ENCODE measurements around the gene TBL3. TPM values are rescaled to one million over a fixed set of nuclear protein-coding genes. Genes with fewer than 3 reads are reported as not detected.

Gene TBL3
- total RNA-seq, 1 experiment from 2014 or later = 34.7 TPM

DNA sequence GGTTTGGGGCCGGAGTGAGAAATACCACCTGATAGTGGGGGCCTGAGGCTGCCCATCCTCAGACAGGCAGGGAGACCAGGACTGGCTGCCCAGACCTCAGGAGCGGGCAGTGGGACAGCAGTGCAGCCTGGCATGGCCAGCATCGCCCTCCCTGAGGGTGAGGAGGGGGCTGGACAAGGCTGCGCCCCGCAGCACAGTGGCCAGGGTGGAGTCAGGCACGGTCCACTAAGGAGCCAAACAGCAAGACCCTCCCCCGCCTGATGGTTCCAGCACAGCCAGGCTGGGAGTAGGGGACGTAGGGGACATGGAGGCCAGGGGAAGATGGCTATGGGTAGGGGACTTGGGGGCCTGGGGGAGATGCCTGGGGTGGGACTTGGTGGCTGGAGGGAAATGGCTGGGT lies 34.5 kb downstream of the TBL3 start:
- DNase-seq = no peak
- no peaks in the 10 kb centered on the region for H3K9me3 Mint-ChIP-seq (ENCODE audit: unreplicated experiment)
- no peaks in the 10 kb centered on the region for H3K9me3 ChIP-seq
- no peaks in the 10 kb centered on the region for H3K27me3 ChIP-seq (replicated peaks; ENCODE audit: control insufficient read depth, insufficient read depth, low read length)
- peak overlapping the region; percentile 51 for H3K27ac Mint-ChIP-seq (ENCODE audit: unreplicated experiment)
- H3K4me3 Mint-ChIP-seq (ENCODE audit: unreplicated experiment) = peak overlapping the region; percentile 45
- TF ChIP-seq, protein P1, sequence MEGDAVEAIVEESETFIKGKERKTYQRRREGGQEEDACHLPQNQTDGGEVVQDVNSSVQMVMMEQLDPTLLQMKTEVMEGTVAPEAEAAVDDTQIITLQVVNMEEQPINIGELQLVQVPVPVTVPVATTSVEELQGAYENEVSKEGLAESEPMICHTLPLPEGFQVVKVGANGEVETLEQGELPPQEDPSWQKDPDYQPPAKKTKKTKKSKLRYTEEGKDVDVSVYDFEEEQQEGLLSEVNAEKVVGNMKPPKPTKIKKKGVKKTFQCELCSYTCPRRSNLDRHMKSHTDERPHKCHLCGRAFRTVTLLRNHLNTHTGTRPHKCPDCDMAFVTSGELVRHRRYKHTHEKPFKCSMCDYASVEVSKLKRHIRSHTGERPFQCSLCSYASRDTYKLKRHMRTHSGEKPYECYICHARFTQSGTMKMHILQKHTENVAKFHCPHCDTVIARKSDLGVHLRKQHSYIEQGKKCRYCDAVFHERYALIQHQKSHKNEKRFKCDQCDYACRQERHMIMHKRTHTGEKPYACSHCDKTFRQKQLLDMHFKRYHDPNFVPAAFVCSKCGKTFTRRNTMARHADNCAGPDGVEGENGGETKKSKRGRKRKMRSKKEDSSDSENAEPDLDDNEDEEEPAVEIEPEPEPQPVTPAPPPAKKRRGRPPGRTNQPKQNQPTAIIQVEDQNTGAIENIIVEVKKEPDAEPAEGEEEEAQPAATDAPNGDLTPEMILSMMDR (IDR thresholded peaks at IDR 0.05; ENCODE audit: insufficient read depth in 1 of 2, low read depth in 1 of 2, low read length in 1 of 2, severe bottlenecking in 1 of 2, unreplicated experiment in 1 of 2) = no peak
- H3K36me3 ChIP-seq (ENCODE audit: control insufficient read depth, insufficient read depth, low read length) = no peaks in the 10 kb centered on the region; the same call in 1 of the 2 replicates
- peaks cover 5% of the 10 kb centered on the region for H3K4me1 Mint-ChIP-seq (ENCODE audit: low read depth, unreplicated experiment)
- H3K36me3 Mint-ChIP-seq (ENCODE audit: insufficient read depth, unreplicated experiment) = peaks cover 36% of the 10 kb centered on the region
- ChIA-PET POLR2A (no interaction called here), CTCF (no interaction called here)
- no TSS peak for BruUV-seq (replicated peaks)
- peaks cover 15% of the 10 kb centered on the region; the same call in 1 of the 2 replicates for H3K4me1 ChIP-seq
- no peak overlapping the region for H3K4me3 ChIP-seq (ENCODE audit: low read depth, low read length)
- H3K27me3 Mint-ChIP-seq (ENCODE audit: insufficient read depth, unreplicated experiment) = no peaks in the 10 kb centered on the region
- intact Hi-C loops (cut with micrococcal nuclease; ENCODE audit: unreplicated experiment) = no loop called here

DNA sequence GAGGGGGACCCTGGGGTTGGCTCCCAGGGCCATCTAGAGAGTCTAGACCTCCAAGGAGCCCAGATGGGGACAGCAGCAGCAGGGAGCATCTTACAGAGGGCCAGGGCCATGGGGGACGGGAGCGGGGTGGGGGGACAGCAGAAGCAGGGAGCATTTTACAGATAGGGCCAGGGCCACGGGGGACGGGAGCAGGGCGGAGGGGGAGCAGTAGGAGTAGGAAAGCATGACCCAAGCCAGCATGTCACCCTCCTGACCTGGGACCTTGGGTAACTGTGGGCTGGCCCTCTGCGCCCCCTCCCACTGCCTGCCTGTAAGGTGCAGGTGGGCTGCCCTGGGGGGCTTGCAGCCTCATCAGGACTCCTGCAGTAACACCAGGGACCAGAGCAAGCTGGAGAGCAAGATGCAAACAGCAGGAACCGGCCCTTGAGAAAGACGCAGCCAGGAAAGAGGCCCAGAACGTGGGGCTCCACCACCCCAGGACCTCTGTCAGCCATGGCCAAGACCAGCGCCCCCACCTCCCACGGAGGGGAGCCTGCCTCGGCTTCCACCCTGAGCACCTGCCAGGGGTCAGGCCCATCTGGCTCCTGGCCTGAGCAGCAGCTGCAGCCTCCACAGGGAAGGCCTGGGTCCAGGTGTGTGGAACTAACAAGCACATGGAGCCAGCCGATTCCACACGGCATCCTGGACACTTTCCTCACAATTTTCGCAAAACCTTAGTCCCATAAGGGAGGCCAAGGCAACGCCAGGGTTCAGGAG lies 35.4 kb downstream of the TBL3 start:
- BruUV-seq (replicated peaks) = no TSS peak
- Mint-ChIP-seq H3K4me3 (ENCODE audit: unreplicated experiment) (peak overlapping the region; percentile 77), H3K27me3 (ENCODE audit: insufficient read depth, unreplicated experiment) (no peaks in the 10 kb centered on the region), H3K9me3 (ENCODE audit: unreplicated experiment) (no peaks in the 10 kb centered on the region), H3K27ac (ENCODE audit: unreplicated experiment) (peak overlapping the region; percentile 53), H3K36me3 (ENCODE audit: insufficient read depth, unreplicated experiment) (peaks cover 31% of the 10 kb centered on the region), H3K4me1 (ENCODE audit: low read depth, unreplicated experiment) (peaks cover 5% of the 10 kb centered on the region)
- Histone ChIP-seq H3K36me3 (ENCODE audit: control insufficient read depth, insufficient read depth, low read length) (no peaks in the 10 kb centered on the region; the same call in 1 of the 2 replicates), H3K27me3 (replicated peaks; ENCODE audit: control insufficient read depth, insufficient read depth, low read length) (no peaks in the 10 kb centered on the region), H3K9me3 (no peaks in the 10 kb centered on the region), H3K4me1 (peaks cover 15% of the 10 kb centered on the region; the same call in 1 of the 2 replicates), H3K4me3 (ENCODE audit: low read depth, low read length) (no peak overlapping the region)
- CTCF ChIA-PET = no interaction called here
- no peak for DNase-seq
- intact Hi-C loops (cut with micrococcal nuclease; ENCODE audit: unreplicated experiment) = no loop called here
- TF ChIP-seq, protein P1 (IDR thresholded peaks at IDR 0.05; ENCODE audit: insufficient read depth in 1 of 2, low read depth in 1 of 2, low read length in 1 of 2, severe bottlenecking in 1 of 2, unreplicated experiment in 1 of 2) = no peak
- POLR2A ChIA-PET = no interaction called here

DNA sequence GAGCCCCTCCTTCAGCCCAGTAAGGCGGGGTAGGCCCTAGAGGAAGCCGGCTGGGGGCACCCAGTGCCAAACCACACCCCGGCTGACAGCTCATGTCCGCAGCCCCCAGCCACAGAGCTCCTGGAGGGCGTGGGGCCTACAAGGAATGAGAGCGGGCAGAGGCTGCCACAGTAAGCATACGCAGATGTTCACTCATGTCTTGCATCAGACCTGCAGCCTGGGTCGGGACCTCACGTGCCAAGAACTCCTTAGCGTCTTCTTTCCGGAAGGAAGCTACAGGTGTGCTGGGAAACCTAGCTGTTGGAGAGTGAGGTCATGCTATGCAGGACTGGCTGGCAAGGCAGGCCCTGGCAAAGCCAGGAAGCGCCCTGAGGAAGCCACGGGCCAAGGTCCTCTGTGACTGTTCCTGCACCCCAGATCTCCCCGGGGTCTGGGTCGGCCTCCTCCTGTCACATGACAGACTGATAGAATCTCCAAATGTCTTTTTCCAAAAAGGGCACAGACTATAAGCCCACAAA lies 36.2 kb downstream of the TBL3 start:
- Mint-ChIP-seq H3K4me1 (ENCODE audit: low read depth, unreplicated experiment) (peaks cover 5% of the 10 kb centered on the region), H3K4me3 (ENCODE audit: unreplicated experiment) (peak overlapping the region; percentile 77), H3K27ac (ENCODE audit: unreplicated experiment) (peak overlapping the region; percentile 53), H3K27me3 (ENCODE audit: insufficient read depth, unreplicated experiment) (no peaks in the 10 kb centered on the region), H3K36me3 (ENCODE audit: insufficient read depth, unreplicated experiment) (peaks cover 31% of the 10 kb centered on the region), H3K9me3 (ENCODE audit: unreplicated experiment) (no peaks in the 10 kb centered on the region)
- H3K4me1 ChIP-seq = peaks cover 15% of the 10 kb centered on the region; the same call in 1 of the 2 replicates
- no peak for DNase-seq
- H3K36me3 ChIP-seq (ENCODE audit: control insufficient read depth, insufficient read depth, low read length) = no peaks in the 10 kb centered on the region; the same call in 1 of the 2 replicates
- POLR2A ChIA-PET = interaction anchor here (1.4 to 1.9 kb wide), 2 partner anchors 43 to 147 kb away, joined by 6 to 16 read pairs; partner anchors contain the start of genes RPS2 and TRAF7
- H3K4me3 ChIP-seq (ENCODE audit: low read depth, low read length) = peak overlapping the region; percentile 63; the same call in 1 of the 2 replicates
- no peaks in the 10 kb centered on the region for H3K27me3 ChIP-seq (replicated peaks; ENCODE audit: control insufficient read depth, insufficient read depth, low read length)
- intact Hi-C loops (cut with micrococcal nuclease; ENCODE audit: unreplicated experiment) = no loop called here
- CTCF ChIA-PET = interaction anchor here (1.3 kb wide), 1 partner anchor 132 kb away, joined by 7 read pairs; no protein-coding TSS in a partner anchor
- H3K9me3 ChIP-seq = no peaks in the 10 kb centered on the region
- TF ChIP-seq, protein P1 (IDR thresholded peaks at IDR 0.05; ENCODE audit: insufficient read depth in 1 of 2, low read depth in 1 of 2, low read length in 1 of 2, severe bottlenecking in 1 of 2, unreplicated experiment in 1 of 2) = no peak
- TSS peak; percentile 78 for BruUV-seq (replicated peaks)

Measured in Caco-2 (cell line).